Liver (tissue), 3 donors: ENCODE data around the gene SNHG17.
"Not testable (repeated sequence)": the region's sequence is repeated elsewhere in the genome, so short reads cannot be mapped to it uniquely, and the experiment has no call there.

Source experiments
- SP1 ChIP-seq: IDR thresholded peaks from 2 replicates; pipeline ENCODE4 v1.6.1; 2018; ENCODE audit warnings: antibody characterized with exemption, mild to moderate bottlenecking
- YY1 ChIP-seq: IDR thresholded peaks from 2 replicates; pipeline ENCODE4 v1.6.1; 2016; ENCODE audit warnings: antibody characterized with exemption, mild to moderate bottlenecking
- TF ChIP-seq, protein P1 (sequence below): fragments of 150-350 bp; IDR thresholded peaks from 2 replicates; pipeline ENCODE4 v1.5.1; 2017; ENCODE audit warnings: improper control_type of control experiment, low read depth, low read length; ENCODE audit not compliant: missing input control
- TF ChIP-seq, protein P2 (sequence below): IDR thresholded peaks from 2 replicates; pipeline ENCODE4 v1.6.1; 2016; ENCODE audit warnings: antibody characterized with exemption, mild to moderate bottlenecking
- donor health status: healthy.
- donor health status: healthy.

DNA sequence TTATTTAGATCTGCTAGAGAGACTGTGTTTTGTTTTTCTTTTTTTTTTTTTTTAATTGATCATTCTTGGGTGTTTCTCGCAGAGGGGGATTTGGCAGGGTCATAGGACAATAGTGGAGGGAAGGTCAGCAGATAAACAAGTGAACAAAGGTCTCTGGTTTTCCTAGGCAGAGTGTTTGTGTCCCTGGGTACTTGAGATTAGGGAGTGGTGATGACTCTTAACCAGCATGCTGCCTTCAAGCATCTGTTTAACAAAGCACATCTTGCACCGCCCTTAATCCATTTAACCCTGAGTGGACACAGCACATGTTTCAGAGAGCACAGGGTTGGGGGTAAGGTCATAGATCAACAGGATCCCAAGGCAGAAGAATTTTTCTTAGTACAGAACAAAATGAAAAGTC lies 25.5 kb upstream of the SNHG17 start:
- TF ChIP-seq, protein P1, sequence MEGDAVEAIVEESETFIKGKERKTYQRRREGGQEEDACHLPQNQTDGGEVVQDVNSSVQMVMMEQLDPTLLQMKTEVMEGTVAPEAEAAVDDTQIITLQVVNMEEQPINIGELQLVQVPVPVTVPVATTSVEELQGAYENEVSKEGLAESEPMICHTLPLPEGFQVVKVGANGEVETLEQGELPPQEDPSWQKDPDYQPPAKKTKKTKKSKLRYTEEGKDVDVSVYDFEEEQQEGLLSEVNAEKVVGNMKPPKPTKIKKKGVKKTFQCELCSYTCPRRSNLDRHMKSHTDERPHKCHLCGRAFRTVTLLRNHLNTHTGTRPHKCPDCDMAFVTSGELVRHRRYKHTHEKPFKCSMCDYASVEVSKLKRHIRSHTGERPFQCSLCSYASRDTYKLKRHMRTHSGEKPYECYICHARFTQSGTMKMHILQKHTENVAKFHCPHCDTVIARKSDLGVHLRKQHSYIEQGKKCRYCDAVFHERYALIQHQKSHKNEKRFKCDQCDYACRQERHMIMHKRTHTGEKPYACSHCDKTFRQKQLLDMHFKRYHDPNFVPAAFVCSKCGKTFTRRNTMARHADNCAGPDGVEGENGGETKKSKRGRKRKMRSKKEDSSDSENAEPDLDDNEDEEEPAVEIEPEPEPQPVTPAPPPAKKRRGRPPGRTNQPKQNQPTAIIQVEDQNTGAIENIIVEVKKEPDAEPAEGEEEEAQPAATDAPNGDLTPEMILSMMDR: not testable (repeated sequence)
- TF ChIP-seq SP1, YY1: not testable (repeated sequence)
- TF ChIP-seq, protein P2, sequence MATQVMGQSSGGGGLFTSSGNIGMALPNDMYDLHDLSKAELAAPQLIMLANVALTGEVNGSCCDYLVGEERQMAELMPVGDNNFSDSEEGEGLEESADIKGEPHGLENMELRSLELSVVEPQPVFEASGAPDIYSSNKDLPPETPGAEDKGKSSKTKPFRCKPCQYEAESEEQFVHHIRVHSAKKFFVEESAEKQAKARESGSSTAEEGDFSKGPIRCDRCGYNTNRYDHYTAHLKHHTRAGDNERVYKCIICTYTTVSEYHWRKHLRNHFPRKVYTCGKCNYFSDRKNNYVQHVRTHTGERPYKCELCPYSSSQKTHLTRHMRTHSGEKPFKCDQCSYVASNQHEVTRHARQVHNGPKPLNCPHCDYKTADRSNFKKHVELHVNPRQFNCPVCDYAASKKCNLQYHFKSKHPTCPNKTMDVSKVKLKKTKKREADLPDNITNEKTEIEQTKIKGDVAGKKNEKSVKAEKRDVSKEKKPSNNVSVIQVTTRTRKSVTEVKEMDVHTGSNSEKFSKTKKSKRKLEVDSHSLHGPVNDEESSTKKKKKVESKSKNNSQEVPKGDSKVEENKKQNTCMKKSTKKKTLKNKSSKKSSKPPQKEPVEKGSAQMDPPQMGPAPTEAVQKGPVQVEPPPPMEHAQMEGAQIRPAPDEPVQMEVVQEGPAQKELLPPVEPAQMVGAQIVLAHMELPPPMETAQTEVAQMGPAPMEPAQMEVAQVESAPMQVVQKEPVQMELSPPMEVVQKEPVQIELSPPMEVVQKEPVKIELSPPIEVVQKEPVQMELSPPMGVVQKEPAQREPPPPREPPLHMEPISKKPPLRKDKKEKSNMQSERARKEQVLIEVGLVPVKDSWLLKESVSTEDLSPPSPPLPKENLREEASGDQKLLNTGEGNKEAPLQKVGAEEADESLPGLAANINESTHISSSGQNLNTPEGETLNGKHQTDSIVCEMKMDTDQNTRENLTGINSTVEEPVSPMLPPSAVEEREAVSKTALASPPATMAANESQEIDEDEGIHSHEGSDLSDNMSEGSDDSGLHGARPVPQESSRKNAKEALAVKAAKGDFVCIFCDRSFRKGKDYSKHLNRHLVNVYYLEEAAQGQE: not testable (repeated sequence)
